GM18867 (cell line): ENCODE measurements around the gene SMAD6.
"Not testable (repeated sequence)": the region's sequence is repeated elsewhere in the genome, so short reads cannot be mapped to it uniquely, and the experiment has no call there.

Experiments used
- ATAC-seq: cut with Tn5 transposase; IDR thresholded peaks from one replicate; pipeline ENCODE4 v1.9.1; 2021; ENCODE audit warnings: mild to moderate bottlenecking, moderate library complexity; ENCODE audit not compliant: unreplicated experiment

The SMAD6 gene

DNA sequence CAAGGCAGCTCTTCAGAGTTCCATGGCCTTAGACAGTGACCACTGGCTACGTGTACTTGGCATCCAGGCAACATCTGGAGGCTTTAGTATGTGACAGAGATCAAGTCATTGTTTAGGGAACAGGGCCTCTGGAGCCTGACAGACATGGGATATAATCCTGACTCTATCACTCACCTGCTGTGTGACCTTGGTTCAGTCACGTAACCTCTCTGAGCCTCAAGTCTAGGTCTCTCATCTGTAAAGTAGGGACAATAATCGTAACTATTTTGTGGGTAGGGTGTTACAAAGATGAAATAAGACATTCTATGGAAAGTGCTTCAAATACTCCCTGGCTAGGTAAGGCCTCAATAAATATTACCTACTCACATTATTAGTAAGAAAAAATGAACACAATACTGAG, 114.2 kb downstream of the SMAD6 start:
- no peak for ATAC-seq

DNA sequence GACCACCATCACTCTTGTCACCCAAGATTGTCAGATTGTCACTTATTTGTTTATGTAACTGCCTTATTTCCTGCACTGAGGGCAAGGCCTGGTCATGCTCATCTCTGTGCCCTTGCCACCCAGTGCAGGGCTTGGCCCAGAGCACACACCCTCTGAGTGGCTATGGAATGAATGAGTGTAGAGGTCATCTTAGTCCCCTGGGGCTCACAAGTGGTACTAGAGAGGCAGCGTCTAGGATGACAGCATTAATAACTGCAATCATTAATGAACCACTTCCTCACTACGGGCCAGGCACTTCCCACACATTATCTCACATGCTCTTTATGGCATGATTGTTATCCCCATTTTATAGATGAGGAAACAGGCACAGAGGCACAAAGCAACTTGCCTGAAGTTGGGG, 117.0 kb downstream of the SMAD6 start:
- ATAC-seq, result no peak

DNA sequence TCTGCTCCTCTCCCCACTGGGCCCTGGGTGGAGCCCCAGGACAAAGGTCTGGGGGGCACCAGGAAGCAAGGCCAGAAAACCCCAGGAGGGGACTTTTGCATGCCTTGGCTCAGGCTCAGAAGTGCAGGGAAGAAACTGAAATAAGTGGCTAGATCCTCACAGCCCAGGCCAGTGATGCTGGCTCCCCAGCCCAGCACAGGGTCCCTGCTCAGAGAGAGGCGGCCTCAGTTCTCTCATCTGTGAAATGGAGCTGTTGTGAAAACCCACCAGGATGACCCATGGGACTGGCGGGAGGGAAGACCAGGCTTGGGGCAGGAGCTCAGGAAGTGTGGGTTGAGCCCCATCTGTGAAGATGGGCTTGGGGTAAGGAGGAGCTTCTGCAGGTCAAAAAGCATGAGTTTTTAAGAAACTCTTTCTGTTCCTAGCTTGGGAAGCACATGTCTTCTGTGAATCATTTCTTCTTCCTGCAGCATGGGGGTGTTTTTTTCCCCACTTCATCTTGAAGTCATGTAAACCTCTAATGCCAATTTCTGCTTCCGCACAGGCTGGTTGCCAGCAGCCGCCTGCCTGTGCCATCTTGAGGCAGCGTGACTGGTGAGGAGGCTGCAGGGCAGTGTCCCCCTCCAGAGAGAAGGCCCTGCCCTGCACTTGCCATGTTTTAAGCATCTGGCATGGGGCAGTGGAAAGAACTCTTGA, 118.6 kb downstream of the SMAD6 start:
- no peak for ATAC-seq

DNA sequence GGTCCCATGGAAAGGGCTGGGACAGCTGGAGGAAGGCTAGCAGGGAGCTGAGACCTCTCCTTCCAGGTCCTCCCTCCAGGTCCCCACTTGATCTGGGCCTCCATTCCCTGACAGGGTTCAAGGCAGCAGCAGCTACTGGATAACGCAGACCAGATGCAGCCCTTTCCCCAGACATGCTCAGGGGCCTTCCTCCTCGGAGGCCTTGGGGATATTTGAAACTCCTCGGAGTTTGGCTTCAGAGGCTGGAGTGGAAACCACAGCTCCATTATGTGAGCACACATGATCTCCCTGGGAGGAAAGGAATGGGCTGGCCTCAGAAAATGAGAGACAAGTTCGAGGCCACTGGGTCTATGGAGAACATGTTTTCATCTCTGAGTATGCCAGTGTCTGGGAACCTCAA, 119.3 kb downstream of the SMAD6 start:
- no peak for ATAC-seq

DNA sequence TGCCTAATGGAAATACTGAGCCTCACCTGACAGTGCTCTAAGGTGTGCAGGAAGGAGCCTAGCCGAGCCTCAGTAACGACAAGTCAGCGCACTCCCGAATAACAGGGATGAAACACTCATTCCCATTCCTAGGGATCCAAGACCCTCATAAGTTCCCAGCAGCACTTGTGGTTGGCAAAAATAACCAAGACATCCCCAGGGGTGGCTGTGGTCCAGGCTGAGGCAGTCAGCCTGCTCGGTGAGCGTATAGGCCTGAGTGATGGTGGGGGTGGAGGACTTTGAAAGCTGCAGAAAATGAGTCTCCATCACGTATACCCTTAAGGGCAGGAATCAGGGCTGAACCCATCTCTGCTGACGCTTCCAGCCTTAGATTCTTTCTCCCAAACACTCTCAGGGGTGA, 120.1 kb downstream of the SMAD6 start:
- no peak for ATAC-seq

DNA sequence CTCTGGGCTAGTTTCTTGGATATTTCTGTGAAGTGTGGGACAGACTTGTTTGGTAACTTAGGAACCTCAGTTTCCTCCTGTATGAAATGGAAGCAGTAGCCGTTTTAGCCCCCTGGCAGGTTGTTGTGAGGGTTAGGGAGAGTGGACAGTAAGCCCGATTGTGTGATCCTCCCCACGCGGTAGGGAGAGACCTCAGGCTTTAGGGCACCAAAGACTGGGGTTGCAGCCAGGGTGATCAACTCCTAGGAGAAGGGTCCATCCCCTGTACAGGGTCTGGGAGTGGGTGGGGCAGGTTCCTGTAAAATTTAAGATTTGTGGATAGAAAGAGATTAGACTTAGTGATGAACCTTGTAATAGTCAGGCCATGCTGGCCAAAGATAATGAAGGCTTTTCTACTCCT, 120.5 kb downstream of the SMAD6 start:
- no peak for ATAC-seq

DNA sequence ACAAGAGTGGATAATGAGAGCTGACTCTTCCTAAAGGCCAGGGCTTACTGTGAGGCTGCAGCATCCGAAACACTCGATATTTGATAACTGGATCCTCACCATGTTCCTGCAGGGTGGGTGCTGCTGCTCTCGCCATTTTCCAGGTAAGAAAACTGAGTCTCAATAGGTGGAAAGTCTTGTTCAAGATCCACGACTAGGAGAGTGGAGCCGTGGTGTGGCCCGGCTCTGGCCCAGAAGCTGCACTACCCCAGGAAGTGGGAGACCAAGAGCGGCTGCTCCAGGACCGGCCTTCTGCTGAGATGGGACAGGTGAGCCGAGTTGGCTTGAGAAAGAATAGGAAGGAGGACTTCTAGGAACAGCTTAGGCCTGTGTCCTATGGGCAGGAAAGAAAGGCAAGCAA, 121.6 kb downstream of the SMAD6 start:
- no peak for ATAC-seq

DNA sequence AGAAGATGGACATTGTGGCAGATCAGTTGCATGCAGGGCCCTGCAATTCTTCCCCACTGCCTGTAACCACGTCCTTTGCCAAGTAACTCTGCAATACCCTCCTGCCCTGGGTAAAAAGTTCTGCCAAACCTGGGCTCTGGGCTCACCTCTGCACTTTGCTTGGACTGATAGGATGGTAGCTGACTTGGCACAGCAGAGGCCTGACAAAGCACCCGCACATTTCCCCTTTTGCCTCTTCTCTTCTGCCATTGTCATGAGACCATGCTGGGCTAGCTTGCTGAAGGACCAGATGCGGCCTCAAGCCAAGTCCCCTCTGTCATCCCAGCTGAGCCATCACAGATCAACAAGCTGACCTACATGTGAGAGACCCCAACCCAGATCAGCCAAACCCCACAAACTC, 122.4 kb downstream of the SMAD6 start:
- ATAC-seq, result no peak

DNA sequence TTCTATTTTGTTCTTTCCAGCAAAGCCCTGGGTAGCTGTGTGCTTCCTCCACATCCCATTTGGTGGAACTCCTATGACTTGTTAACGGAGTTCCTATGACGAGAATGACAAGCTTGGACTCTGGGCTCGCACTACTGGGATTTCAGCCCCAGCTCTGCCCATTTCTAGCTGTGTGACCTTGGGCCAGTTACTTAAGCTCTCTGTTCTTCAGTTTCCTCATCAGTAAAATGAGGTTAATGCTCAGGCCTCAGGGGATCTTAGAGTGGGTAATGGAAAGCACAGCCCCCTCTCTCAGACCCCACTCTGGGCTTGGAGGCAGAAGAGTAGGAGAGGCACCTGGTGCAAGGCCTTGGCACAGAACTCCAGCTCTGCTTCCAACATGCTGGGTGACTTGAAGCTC, 123.1 kb downstream of the SMAD6 start:
- ATAC-seq, result no peak

DNA sequence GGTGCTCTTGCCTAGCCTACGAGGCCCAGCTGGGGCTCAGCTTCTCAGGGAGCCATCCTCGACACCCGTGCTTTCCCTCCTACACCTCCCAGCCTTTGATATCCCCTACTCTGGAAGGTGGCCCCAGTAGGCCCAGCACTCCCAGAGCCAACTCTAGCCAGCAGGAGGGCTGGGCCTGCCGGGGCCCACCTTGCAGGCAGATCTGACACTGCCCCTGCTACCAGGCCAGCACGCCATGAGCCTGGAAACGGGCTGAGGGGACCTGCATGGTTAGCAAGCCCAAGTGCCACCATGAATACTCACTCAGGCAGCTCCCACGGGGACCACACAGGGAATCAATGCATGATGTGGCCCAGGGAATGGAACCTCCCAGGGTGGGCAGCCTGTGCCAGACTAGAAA, 123.7 kb downstream of the SMAD6 start:
- no peak for ATAC-seq

DNA sequence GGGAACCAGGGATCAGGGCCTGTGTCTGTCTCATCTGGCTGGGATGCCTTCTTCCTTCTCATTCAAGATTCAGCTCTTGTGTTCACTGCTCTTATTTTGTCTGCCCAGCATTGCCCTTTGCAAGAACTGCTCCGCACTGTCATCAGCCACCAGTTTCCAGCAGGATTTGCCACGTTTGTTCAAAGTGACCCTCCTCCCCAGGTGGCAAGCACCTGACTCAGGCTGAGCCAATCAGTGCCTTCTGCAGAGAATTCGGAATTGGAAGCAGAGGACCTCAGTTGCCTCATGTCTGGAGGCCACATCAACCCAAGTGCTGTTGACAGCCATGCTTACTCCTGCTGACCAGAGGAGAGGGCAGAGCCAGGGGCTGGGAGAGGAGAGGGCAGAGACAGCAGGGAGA, 124.5 kb downstream of the SMAD6 start:
- no peak for ATAC-seq

DNA sequence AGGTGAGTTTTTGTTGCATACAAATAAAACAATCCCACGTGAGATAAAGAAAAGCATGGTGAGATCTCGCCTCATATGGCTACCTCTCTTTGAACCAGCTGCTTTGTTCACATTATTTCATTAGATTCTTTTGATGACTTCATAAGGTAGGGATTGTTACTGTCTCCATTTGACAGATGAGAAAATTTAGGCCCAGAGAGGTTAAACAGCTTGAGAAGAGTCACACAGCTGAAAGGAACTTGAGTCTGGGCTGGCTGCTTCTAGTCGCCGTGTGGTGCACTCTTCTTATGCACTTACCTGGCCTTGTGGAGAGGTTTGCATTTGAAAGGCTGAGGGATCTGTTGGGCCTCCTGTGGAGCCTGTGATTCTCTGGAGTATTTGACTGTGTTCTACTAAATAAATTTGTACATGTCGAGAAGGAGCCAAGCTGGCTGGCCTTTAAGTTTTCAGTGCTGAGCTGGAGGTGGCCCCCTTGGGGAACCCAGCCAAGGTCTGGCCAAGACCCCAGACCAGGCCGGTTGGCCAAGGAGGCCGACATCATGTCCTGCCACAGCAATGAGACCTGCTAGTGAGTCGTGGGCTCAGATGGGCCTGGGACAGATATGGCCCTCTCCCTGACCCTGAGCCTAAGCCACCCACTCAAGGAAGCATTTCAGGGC, 125.1 kb downstream of the SMAD6 start:
- ATAC-seq, result no peak

DNA sequence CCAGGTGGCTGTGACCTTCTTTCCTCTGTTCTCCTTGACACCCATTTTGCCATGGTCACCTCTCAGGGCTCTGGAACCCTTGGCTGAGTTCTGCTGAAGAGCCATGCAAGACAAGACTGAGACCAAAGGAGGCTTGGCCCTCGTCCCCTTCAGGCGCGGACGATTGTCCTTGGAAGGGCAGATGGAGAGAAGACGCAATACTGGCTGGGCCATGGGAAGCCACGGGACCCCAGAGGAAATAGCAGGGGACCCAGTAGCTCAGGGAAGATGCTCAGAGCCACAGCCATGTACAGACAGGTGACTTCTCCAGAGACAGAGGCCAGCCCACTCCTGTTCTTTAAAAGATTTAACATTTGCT, 125.6 kb downstream of the SMAD6 start:
- ATAC-seq, result no peak

DNA sequence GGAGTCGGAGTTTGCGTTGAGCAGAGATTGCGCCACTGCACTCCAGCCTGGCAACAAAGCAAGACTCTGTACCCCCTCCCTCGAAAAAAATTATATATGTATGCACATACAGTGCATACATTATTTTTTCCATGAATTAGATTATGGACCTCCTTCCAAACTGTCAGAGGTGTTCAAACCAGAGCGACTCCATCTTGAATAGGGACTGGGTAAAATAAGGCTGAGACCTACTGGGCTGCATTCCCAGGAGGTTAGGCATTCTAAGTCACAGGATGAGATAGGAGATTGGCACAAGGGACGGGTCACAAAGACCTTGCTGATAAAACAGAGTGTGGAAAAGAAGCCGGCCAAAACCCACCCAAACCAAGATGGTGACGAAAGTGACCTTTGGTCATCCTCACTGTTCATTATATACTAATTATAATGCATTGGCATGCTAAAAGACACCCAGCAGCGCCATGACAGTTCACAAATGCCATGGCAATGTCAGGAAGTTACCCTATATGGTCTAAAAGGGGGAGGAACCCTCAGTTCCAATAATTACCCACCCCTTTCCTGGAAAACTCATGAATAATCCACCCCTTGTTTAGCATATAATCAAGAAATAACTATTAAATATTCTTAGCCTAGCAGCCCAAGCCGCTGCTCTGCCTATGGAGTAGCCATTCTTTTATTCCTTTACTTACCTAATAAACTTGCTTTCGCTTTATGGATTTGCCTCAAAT, 126.9 kb downstream of the SMAD6 start:
- not testable (repeated sequence) for ATAC-seq

DNA sequence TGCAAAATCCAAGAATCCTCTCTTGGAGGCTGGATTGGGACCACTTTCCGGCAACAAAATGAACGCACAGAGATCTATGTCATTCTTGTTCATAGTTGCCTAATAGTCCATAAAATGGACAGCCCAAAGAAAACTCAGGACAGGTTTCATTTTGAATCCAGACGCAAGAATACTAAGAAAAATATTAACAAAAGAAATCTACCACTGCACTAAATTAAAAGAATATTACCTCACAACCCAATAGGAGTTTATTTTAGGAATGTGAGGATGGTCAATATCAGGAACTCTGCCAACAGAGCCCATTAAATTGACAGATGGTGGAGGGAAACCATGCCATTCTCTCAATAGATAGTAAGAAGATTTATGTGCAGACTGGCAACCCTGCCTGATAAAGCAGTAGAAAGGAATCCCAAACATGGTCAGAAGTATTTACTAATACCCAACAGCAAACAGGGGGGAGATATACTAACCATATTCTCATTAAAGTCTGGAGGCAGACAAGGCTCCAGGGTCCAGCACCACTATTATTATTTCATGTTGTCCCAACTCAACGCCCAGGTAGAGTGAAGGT, 127.6 kb downstream of the SMAD6 start:
- ATAC-seq, result no peak

DNA sequence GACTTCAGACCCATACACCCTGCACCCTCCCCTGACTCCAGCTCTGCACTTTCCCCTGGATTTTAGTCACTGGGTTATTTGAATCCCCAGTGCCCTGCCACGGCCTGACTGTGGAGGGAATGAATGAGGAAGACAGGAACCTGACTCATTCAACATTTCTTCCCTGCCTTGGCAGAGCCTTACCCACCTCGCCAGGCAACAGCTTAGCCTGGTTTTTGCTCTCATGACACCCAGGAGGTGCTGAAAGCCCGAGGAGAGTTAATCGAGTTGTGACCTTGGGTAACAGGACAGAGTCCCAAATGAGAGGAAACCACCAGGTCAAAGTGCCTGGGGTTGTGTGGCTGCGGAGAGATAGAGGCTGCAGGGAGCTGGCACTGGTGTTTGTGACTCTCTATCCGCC, 128.3 kb downstream of the SMAD6 start:
- no peak for ATAC-seq

DNA sequence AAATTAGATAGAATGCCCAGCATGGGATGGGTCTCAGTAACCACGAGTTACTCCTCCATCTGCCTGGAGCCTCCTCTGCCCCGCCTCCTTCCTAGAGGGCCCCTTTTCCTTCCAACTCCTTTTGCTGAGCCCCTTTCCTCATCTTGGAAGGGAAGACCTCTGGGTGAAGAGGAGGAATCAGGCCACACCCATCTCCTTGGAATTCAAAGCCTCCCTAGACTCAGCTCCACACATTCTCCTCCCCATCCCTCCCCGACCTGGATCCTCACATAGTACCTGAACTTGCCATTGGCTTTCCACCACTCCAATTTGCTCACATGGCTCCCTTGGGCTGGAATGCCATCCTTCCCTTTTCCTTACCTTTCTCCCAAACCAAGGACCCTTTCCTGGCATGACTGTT, 128.8 kb downstream of the SMAD6 start:
- no peak for ATAC-seq

DNA sequence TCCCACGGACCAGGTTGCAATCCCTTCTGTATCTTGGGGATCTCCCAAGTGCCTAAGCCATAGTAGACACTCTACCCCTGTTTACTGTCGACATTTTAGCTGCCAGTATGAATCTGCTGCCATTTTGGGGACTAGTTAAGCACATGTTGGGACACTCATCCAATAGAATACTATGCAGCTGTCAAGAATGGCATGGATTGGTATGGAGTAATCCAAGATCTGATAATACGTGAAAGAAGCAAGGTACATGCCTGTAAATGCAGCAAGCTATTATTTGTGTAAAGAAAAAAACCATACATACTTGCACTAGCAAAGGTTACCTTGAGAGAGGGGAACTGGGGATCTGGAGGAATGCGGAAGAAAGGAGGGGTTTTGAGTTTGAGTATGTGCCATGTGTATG, 129.3 kb downstream of the SMAD6 start:
- ATAC-seq, result no peak

DNA sequence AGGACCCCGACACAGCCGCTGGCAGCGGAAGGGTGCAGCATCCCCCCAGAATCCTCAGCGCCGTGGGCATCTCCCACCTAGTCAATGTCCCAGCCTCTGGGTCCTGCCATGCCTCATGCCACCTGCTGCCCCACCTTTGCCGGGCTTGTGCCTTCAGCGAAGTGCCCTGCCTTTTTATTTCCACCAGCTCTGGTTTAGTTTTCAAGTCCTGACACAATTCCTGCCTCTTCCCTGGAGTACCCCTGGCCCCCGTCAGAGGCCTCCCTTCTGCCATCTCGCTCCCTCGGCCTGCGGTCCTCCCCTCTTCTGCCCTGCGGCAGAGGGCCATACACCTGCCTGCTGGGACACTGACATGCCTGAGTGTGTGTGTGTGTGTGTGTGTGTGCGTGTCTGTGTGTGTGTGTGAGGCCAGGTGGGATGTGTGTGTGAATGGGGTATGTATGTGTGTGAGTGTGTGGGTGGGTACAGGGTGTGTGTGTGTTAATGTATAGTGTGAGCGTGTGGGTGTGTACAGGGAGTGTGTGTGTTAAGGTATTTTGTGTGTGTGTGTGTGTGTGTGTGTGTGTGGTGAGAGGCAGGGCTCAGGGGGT, 129.9 kb downstream of the SMAD6 start:
- no peak for ATAC-seq
